H1 (cell line): ENCODE measurements around the gene BCL2. TPM values are rescaled to one million over a fixed set of nuclear protein-coding genes. Genes with fewer than 3 reads are reported as not detected.

Source experiments
- E2F6 ChIP-seq: IDR thresholded peaks from 2 replicates; pipeline ENCODE4 v1.6.1; 2012; ENCODE audit warnings: inconsistent platforms
- MAFK ChIP-seq: IDR thresholded peaks from 2 replicates; pipeline ENCODE4 v1.6.1; 2012; ENCODE audit warnings: low read depth, mild to moderate bottlenecking, improper control_type of control experiment, low read length
- NRF1 ChIP-seq: IDR thresholded peaks from 2 replicates; pipeline ENCODE4 v1.6.1; 2011; ENCODE audit warnings: mild to moderate bottlenecking, low read depth, low read length, improper control_type of control experiment
- SIN3A ChIP-seq, 2 experiments: IDR thresholded peaks in 1 of 2; conservative IDR thresholded peaks in 1 of 2; 2 replicates each; pipeline ENCODE4 v1.6.1; 2011 to 2012; ENCODE audit warnings: low read length in 2 of 2, improper control_type of control experiment in 1 of 2, low read depth in 1 of 2, mild to moderate bottlenecking in 1 of 2
- polyA plus RNA-seq, 7 experiments: library from polyadenylated mRNA; depleted of rRNA in 3 of 7; stranded (reverse) in 5 of 7; unstranded in 2 of 7; fragments of >200 nt in 5 of 7; fragments of 200-250 nt in 2 of 7; gene quantifications; 1 replicate in 5 of 7; 2 replicates in 1 of 7; 4 replicates in 1 of 7; pipeline versions ENCODE4 v1.2.1 to v1.2.3, GENCODE V29; 2011 to 2013; ENCODE audit warnings: missing spikeins in 2 of 7, mixed read lengths in 2 of 7
- total RNA-seq: library from RNA; stranded (reverse); fragmentation: NEBNext Ultra II Directional; extraction: Animal tissue kit (Norgen Biotek cat#: 25700); gene quantifications from 2 replicates; pipeline ENCODE4 v1.2.1, GENCODE V29; 2021
- TF ChIP-seq, protein P1 (sequence below): IDR thresholded peaks from 2 replicates; pipeline ENCODE4 v1.6.1; 2012; ENCODE audit warnings: inconsistent platforms

Gene BCL2
- total and polyA plus RNA-seq, 2 of the 8 experiments (the other 6 are each of a cell fraction or from before 2014, with no cell fraction given) = 0.59 to 4.5 TPM

DNA sequence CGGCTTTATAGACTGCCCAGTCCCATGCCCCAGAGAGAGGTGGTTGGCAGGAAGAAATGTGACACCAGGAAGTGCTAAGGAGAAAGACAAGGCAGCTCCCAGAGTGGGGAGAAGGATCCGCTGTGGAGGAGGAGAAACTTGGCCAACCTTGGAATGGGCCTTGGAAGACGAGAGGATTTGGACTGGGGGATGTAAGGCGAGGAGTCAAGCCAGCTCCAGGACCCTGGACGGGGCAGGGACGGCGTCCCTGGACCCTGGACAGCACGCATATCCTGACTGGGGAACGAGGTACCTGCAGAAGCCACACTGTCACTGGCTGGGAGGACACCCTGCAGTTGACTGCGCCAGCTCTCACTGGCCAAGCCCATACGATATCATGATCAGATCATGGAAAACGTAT, 153.4 kb downstream of the BCL2 start (continued):
- TF ChIP-seq NRF1 (no peak), SIN3A (conservative IDR thresholded peaks at IDR 0.05 in 1 of 2, IDR thresholded peaks at IDR 0.05 in 1 of 2; ENCODE audit: low read depth in 1 of 2, low read length in 2 of 2) (no peak), E2F6 (no peak), MAFK (no peak)
- TF ChIP-seq, protein P1, sequence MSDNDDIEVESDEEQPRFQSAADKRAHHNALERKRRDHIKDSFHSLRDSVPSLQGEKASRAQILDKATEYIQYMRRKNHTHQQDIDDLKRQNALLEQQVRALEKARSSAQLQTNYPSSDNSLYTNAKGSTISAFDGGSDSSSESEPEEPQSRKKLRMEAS = no peak
